Natural killer cell (primary cell): ENCODE results near the gene CD47. TPM values are rescaled to one million over a fixed set of nuclear protein-coding genes. Genes with fewer than 3 reads are reported as not detected.

Source experiments
- ATAC-seq, 3 donors: fragments of 150-1000 bp in 2 of 3; fragments of 200-7000 bp in 1 of 3; cut with Tn5 transposase; 1 replicate in 1 of 3; 2 replicates in 2 of 3; pipeline ENCODE4 v1.10.0; 2021; ENCODE audit warnings: mild to moderate bottlenecking in 2 of 3, moderate library complexity in 2 of 3
- DNase-seq, 2 donors: peaks; one replicate each; pipeline versions ENCODE4 v3.0.0 to v3.0.0-alpha.2; 2013 to 2021; ENCODE audit warnings: mixed read lengths in 1 of 2
- H3K27ac ChIP-seq: one replicate; pipeline ENCODE4 v1.5.1; 2013; ENCODE audit warnings: mild to moderate bottlenecking, low read length
- H3K27me3 ChIP-seq: one replicate; pipeline ENCODE4 v1.6.1; 2013; ENCODE audit warnings: low read length; ENCODE audit not compliant: control insufficient read depth, insufficient read depth
- H3K36me3 ChIP-seq: one replicate; pipeline ENCODE4 v1.6.1; 2013; ENCODE audit warnings: low read length; ENCODE audit not compliant: control insufficient read depth, insufficient read depth
- H3K4me1 ChIP-seq: one replicate; pipeline ENCODE4 v1.6.1; 2013; ENCODE audit warnings: low read length; ENCODE audit not compliant: control insufficient read depth, insufficient read depth
- H3K4me3 ChIP-seq: one replicate; pipeline ENCODE4 v1.5.1; 2013; ENCODE audit warnings: low read length
- H3K9me3 ChIP-seq: one replicate; pipeline ENCODE4 v1.6.1; 2013; ENCODE audit warnings: low read length; ENCODE audit not compliant: control insufficient read depth, insufficient read depth
- H3K27ac Mint-ChIP-seq, 2 donors: one replicate each; pipeline ENCODE4 v1.8.0; 2022; ENCODE audit warnings: mild to moderate bottlenecking in 2 of 2, mixed read lengths in 2 of 2, moderate library complexity in 1 of 2
- H3K27me3 Mint-ChIP-seq, 2 donors: one replicate each; pipeline ENCODE4 v1.8.0; 2022; ENCODE audit warnings: low read depth in 2 of 2, mixed read lengths in 2 of 2
- H3K36me3 Mint-ChIP-seq: one replicate; pipeline ENCODE4 v1.8.0; 2022; ENCODE audit warnings: mixed read lengths
- H3K4me1 Mint-ChIP-seq, 2 donors: one replicate each; pipeline ENCODE4 v1.8.0; 2022; ENCODE audit warnings: mixed read lengths in 2 of 2
- H3K4me3 Mint-ChIP-seq: one replicate; pipeline ENCODE4 v1.8.0; 2022; ENCODE audit warnings: mild to moderate bottlenecking, moderate library complexity, mixed read lengths
- H3K9me3 Mint-ChIP-seq, 2 donors: one replicate each; pipeline ENCODE4 v1.8.0; 2022; ENCODE audit warnings: mixed read lengths in 2 of 2
- WGBS: methylation state at CpG from one replicate; pipeline ENCODE4 v1.1.7; 2013; ENCODE audit warnings: missing lambda C conversion rate; ENCODE audit not compliant: insufficient coverage; 5-methylcytosine and 5-hydroxymethylcytosine counted together
- intact Hi-C: fragments of 100-400 bp; cut with micrococcal nuclease; formaldehyde crosslinking; loops from one replicate; pipeline ENCODE4 v1.14.2; 2022
- total RNA-seq, 4 donors: library from RNA; stranded (reverse); fragments of 120-200 nt in 1 of 4; gene quantifications; one replicate each; pipeline versions ENCODE4 v1.2.3 to v1.2.4, GENCODE V29; 2013 to 2022
- TF ChIP-seq, protein P1 (sequence below): fragments of 200-600 bp; IDR thresholded peaks from one replicate; pipeline ENCODE4 v1.8.0; 2022; ENCODE audit warnings: antibody characterized with exemption

CD47 gene
- total RNA-seq, 3 donors from 2014 or later (not counting 1 experiment from before 2014, with no cell fraction given): 226 to 236 (median 233) TPM

GRCh38 chr3:108022256-108023150 is 68.3 kb downstream of the CD47 start:
- no peak for DNase-seq
- no peak overlapping the region for H3K4me3 Mint-ChIP-seq
- 94% methylated on average over 3 of the region's 3 CpGs for WGBS
- no peaks in the 10 kb centered on the region for H3K9me3 Mint-ChIP-seq
- H3K27ac Mint-ChIP-seq: peak overlapping the region in 1 of 2 donors; percentile 35
- Histone ChIP-seq H3K4me3 (no peak overlapping the region), H3K9me3 (no peaks in the 10 kb centered on the region), H3K27me3 (no peaks in the 10 kb centered on the region), H3K36me3 (no peaks in the 10 kb centered on the region), H3K27ac (no peak overlapping the region), H3K4me1 (no peaks in the 10 kb centered on the region)
- TF ChIP-seq, protein P1, sequence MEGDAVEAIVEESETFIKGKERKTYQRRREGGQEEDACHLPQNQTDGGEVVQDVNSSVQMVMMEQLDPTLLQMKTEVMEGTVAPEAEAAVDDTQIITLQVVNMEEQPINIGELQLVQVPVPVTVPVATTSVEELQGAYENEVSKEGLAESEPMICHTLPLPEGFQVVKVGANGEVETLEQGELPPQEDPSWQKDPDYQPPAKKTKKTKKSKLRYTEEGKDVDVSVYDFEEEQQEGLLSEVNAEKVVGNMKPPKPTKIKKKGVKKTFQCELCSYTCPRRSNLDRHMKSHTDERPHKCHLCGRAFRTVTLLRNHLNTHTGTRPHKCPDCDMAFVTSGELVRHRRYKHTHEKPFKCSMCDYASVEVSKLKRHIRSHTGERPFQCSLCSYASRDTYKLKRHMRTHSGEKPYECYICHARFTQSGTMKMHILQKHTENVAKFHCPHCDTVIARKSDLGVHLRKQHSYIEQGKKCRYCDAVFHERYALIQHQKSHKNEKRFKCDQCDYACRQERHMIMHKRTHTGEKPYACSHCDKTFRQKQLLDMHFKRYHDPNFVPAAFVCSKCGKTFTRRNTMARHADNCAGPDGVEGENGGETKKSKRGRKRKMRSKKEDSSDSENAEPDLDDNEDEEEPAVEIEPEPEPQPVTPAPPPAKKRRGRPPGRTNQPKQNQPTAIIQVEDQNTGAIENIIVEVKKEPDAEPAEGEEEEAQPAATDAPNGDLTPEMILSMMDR: no peak
- intact Hi-C loops: no loop called here
- H3K27me3 Mint-ChIP-seq: peaks cover 8 to 20% of the 10 kb centered on the region in 2 donors
- peaks cover 23 to 40% of the 10 kb centered on the region in 2 donors for H3K4me1 Mint-ChIP-seq
- no peak for ATAC-seq
- H3K36me3 Mint-ChIP-seq: no peaks in the 10 kb centered on the region

- peaks cover 23 to 39% of the 10 kb centered on the region in 2 donors for H3K4me1 Mint-ChIP-seq
- H3K4me1 ChIP-seq: no peaks in the 10 kb centered on the region
- no peak overlapping the region for H3K4me3 Mint-ChIP-seq
- H3K27ac ChIP-seq: no peak overlapping the region
- no peaks in the 10 kb centered on the region for H3K36me3 Mint-ChIP-seq
- no peak overlapping the region for H3K4me3 ChIP-seq
- no peak for ATAC-seq
- no peaks in the 10 kb centered on the region for H3K9me3 Mint-ChIP-seq
- no peak for DNase-seq
- intact Hi-C loops: no loop called here
- no peaks in the 10 kb centered on the region for H3K9me3 ChIP-seq
- H3K27me3 ChIP-seq: no peaks in the 10 kb centered on the region
- TF ChIP-seq, protein P1: no peak
- H3K27me3 Mint-ChIP-seq: peaks cover 12 to 20% of the 10 kb centered on the region in 2 donors
- WGBS: 75% methylated on average over 2 of the region's 2 CpGs
- H3K27ac Mint-ChIP-seq: no peak overlapping the region
- H3K36me3 ChIP-seq: no peaks in the 10 kb centered on the region
Measured at GRCh38 chr3:108021533-108021932, 69.3 kb downstream of the CD47 start.

DNA sequence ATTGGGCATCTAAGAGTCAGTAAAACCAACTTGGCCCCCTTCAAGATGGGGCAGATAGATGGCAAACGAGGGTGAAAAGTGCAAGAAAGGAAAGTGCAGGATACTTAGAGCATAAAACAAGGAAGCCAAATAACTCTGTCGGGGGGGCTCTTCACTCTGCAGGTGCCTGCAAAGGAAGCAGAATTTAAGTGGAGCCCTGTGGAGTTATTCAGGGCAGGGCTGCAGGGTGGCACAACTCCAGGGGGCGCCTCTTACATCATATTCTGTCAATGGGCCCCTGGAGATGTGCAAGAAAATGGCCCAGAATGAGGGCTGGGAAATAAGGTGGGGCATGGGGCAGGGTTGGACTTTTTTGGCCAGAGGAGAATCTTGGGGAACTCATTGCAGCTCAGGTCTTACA is 69.7 kb downstream of the CD47 start:
- Histone ChIP-seq H3K4me3 (no peak overlapping the region), H3K36me3 (no peaks in the 10 kb centered on the region), H3K9me3 (no peaks in the 10 kb centered on the region), H3K4me1 (no peaks in the 10 kb centered on the region), H3K27me3 (no peaks in the 10 kb centered on the region), H3K27ac (no peak overlapping the region)
- no peaks in the 10 kb centered on the region for H3K9me3 Mint-ChIP-seq
- TF ChIP-seq, protein P1: no peak
- ATAC-seq (no peak), DNase-seq (no peak)
- peaks cover 23 to 39% of the 10 kb centered on the region in 2 donors for H3K4me1 Mint-ChIP-seq
- peaks cover 16 to 20% of the 10 kb centered on the region in 2 donors for H3K27me3 Mint-ChIP-seq
- no peak overlapping the region for H3K4me3 Mint-ChIP-seq
- no peaks in the 10 kb centered on the region for H3K36me3 Mint-ChIP-seq
- no peak overlapping the region for H3K27ac Mint-ChIP-seq
- intact Hi-C loops: no loop called here
- 71% methylated on average over 3 of the region's 3 CpGs for WGBS
